Activated CD4-positive, alpha-beta T cell treated with anti-CD3 and anti-CD28 coated beads, Interleukin-2, amount 50 U/mL, for 1 hour (primary cell): Measurements from ENCODE around the gene HDHD5.

ENCODE experiments used
- DNase-seq: peaks from one replicate; pipeline ENCODE4 v3.0.0-alpha.2; 2020

HDHD5 gene

GRCh38 chr22:17119481-17120202 is 39.4 kb downstream of the HDHD5 start:
- DNase-seq, result no peak

- no peak for DNase-seq
Observed at GRCh38 chr22:17118342-17118741, 40.7 kb downstream of the HDHD5 start.

- no peak for DNase-seq
Observed at GRCh38 chr22:17117890-17118289, 41.2 kb downstream of the HDHD5 start.

GRCh38 chr22:17117400-17117799 is 41.7 kb downstream of the HDHD5 start:
- no peak for DNase-seq

- no peak for DNase-seq
Observed at GRCh38 chr22:17116572-17117330, 42.3 kb downstream of the HDHD5 start.

- DNase-seq, result no peak
Observed at GRCh38 chr22:17115945-17116565, 43.0 kb downstream of the HDHD5 start.

- no peak for DNase-seq
Observed at GRCh38 chr22:17115236-17115635, 43.8 kb downstream of the HDHD5 start.

- no peak for DNase-seq
Observed at GRCh38 chr22:17114898-17115235, 44.2 kb downstream of the HDHD5 start.

GRCh38 chr22:17114173-17114897 is 44.7 kb downstream of the HDHD5 start:
- DNase-seq, result no peak

GRCh38 chr22:17113600-17113999 is 45.5 kb downstream of the HDHD5 start:
- DNase-seq, result no peak

GRCh38 chr22:17112491-17113042 is 46.5 kb downstream of the HDHD5 start:
- DNase-seq, result no peak

- DNase-seq, result no peak
Observed at GRCh38 chr22:17110791-17111550, 48.1 kb downstream of the HDHD5 start.

- no peak for DNase-seq
Observed at GRCh38 chr22:17109976-17110375, 49.1 kb downstream of the HDHD5 start.

- DNase-seq, result no peak
Observed at GRCh38 chr22:17109113-17109865, 49.8 kb downstream of the HDHD5 start.

GRCh38 chr22:17108256-17109112 is 50.6 kb downstream of the HDHD5 start:
- DNase-seq, result no peak

- no peak for DNase-seq
Observed at GRCh38 chr22:17107547-17107810, 51.6 kb downstream of the HDHD5 start.

GRCh38 chr22:17106785-17107546 is 52.1 kb downstream of the HDHD5 start:
- peak; percentile 19 for DNase-seq

- DNase-seq, result no peak
Observed at GRCh38 chr22:17106161-17106784, 52.8 kb downstream of the HDHD5 start.
